HEK293 (cell line): ENCODE measurements around the gene R3HDML.

ENCODE experiments used
- CTCF ChIA-PET: fragments of 350-600 bp; formaldehyde crosslinking; extraction: SDS; loops from one replicate; lab custom pipeline; 2021; ENCODE audit warnings: antibody characterized with exemption; lab: Yijun Ruan, JAX
- POLR2A ChIA-PET: fragments of 300-600 bp; formaldehyde crosslinking; extraction: SDS; loops from one replicate; lab custom pipeline; 2020; ENCODE audit warnings: antibody characterized with exemption, inconsistent platforms; lab: Yijun Ruan, JAX
- H3K27ac ChIP-seq: fragments of 200-500 bp; sonication (Bioruptor generic); 2 replicates; pipeline ENCODE4 v1.5.1; 2014; ENCODE audit warnings: low read depth, low read length, control low read depth, inconsistent platforms; ENCODE audit errors: extremely low read depth
- H3K36me3 ChIP-seq, 2 experiments: fragments of 200-500 bp in 1 of 2; sonication (Bioruptor generic) in 1 of 2; 1 replicate in 1 of 2; 2 replicates in 1 of 2; pipeline ENCODE4 v1.5.1; 2014 to 2017; ENCODE audit warnings: inconsistent platforms in 2 of 2, low read length in 2 of 2; ENCODE audit not compliant: control insufficient read depth in 2 of 2, insufficient read depth in 1 of 2
- H3K4me1 ChIP-seq: fragments of 200-500 bp; sonication (Bioruptor generic); 2 replicates; pipeline ENCODE4 v1.5.1; 2014; ENCODE audit warnings: mild to moderate bottlenecking, low read length, inconsistent platforms; ENCODE audit not compliant: control insufficient read depth, insufficient read depth
- H3K4me3 ChIP-seq: 2 replicates; pipeline ENCODE4 v1.5.1; 2011; ENCODE audit warnings: low read depth, mild to moderate bottlenecking, control low read depth, low read length, moderate library complexity
- H3K9me3 ChIP-seq: fragments of 200-500 bp; sonication (Bioruptor generic); 2 replicates; pipeline ENCODE4 v1.5.1; 2014; ENCODE audit warnings: low read depth, low read length, inconsistent platforms; ENCODE audit not compliant: control insufficient read depth, insufficient read depth
- FEZF1 ChIP-seq: fragments of 450-650 bp; formaldehyde crosslinking; IDR thresholded peaks from 2 replicates; pipeline ENCODE4 v1.5.1; 2016; ENCODE audit warnings: missing biosample characterization, missing genetic modification characterization
- GFI1B ChIP-seq: fragments of 450-650 bp; formaldehyde crosslinking; IDR thresholded peaks from 2 replicates; pipeline ENCODE4 v1.5.1; 2016; ENCODE audit warnings: missing biosample characterization, missing genetic modification characterization
- GLI2 ChIP-seq: fragments of 450-650 bp; formaldehyde crosslinking; IDR thresholded peaks from 2 replicates; pipeline ENCODE4; 2017; ENCODE audit warnings: missing biosample characterization, missing genetic modification characterization, low read depth, borderline replicate concordance
- KLF10 ChIP-seq: fragments of 450-650 bp; IDR thresholded peaks from 2 replicates; pipeline ENCODE4 v1.5.1; 2018; ENCODE audit warnings: missing biosample characterization, mild to moderate bottlenecking, missing genetic modification characterization
- KLF16 ChIP-seq: fragments of 450-650 bp; formaldehyde crosslinking; IDR thresholded peaks from 2 replicates; pipeline ENCODE4 v1.5.1; 2017; ENCODE audit warnings: missing biosample characterization, missing genetic modification characterization
- MEIS1 ChIP-seq: sonication (generic); formaldehyde crosslinking; IDR thresholded peaks from 2 replicates; pipeline ENCODE4 v1.8.1; 2022; ENCODE audit warnings: missing genetic modification reagents, mild to moderate bottlenecking, borderline replicate concordance
- WT1 ChIP-seq: fragments of 450-650 bp; formaldehyde crosslinking; IDR thresholded peaks from 2 replicates; pipeline ENCODE4 v1.5.1; 2016; ENCODE audit warnings: missing biosample characterization, missing genetic modification characterization
- ZBTB21 ChIP-seq: fragments of 450-650 bp; formaldehyde crosslinking; IDR thresholded peaks from 2 replicates; pipeline ENCODE4 v1.5.1; 2017; ENCODE audit warnings: missing biosample characterization, missing genetic modification characterization
- ZNF16 ChIP-seq: fragments of 450-650 bp; formaldehyde crosslinking; IDR thresholded peaks from 2 replicates; pipeline ENCODE4 v1.5.1; 2016; ENCODE audit warnings: low read depth, missing biosample characterization, missing genetic modification characterization
- ZNF202 ChIP-seq: fragments of 450-650 bp; formaldehyde crosslinking; IDR thresholded peaks from 2 replicates; pipeline ENCODE4 v1.5.1; 2016; ENCODE audit warnings: missing biosample characterization, missing genetic modification characterization, borderline replicate concordance
- ZNF23 ChIP-seq: fragments of 450-650 bp; formaldehyde crosslinking; IDR thresholded peaks from 2 replicates; pipeline ENCODE4 v1.5.1; 2016; ENCODE audit warnings: missing biosample characterization, missing genetic modification characterization, borderline replicate concordance
- ZNF292 ChIP-seq: fragments of 450-650 bp; formaldehyde crosslinking; IDR thresholded peaks from 2 replicates; pipeline ENCODE4 v1.5.1; 2016; ENCODE audit warnings: low read depth, missing biosample characterization, missing genetic modification characterization, borderline replicate concordance
- ZNF433 ChIP-seq: fragments of 450-650 bp; formaldehyde crosslinking; IDR thresholded peaks from 2 replicates; pipeline ENCODE4 v1.5.1; 2016; ENCODE audit warnings: missing biosample characterization, missing genetic modification characterization, low read depth
- ZNF549 ChIP-seq: fragments of 450-650 bp; IDR thresholded peaks from 2 replicates; pipeline ENCODE4 v1.5.1; 2018; ENCODE audit warnings: missing biosample characterization, missing genetic modification characterization, mild to moderate bottlenecking, inconsistent platforms, moderate library complexity
- ZNF555 ChIP-seq: fragments of 450-650 bp; formaldehyde crosslinking; conservative IDR thresholded peaks from 2 replicates; pipeline ENCODE4 v1.5.1; 2017; ENCODE audit warnings: missing biosample characterization, mild to moderate bottlenecking, missing genetic modification characterization, inconsistent platforms
- ZNF596 ChIP-seq: fragments of 450-650 bp; IDR thresholded peaks from 2 replicates; pipeline ENCODE4 v1.5.0; 2018; ENCODE audit warnings: missing biosample characterization, mild to moderate bottlenecking, missing genetic modification characterization, moderate library complexity
- ZNF626 ChIP-seq: fragments of 450-650 bp; sonication (Bioruptor Pico); formaldehyde crosslinking; IDR thresholded peaks from 2 replicates; pipeline ENCODE4 v1.5.1; 2018; ENCODE audit warnings: missing biosample characterization, missing genetic modification characterization, inconsistent platforms
- ZNF629 ChIP-seq: fragments of 450-650 bp; formaldehyde crosslinking; IDR thresholded peaks from 2 replicates; pipeline ENCODE4 v1.5.1; 2017; ENCODE audit warnings: missing biosample characterization, missing genetic modification characterization
- ZSCAN23 ChIP-seq: fragments of 450-650 bp; formaldehyde crosslinking; IDR thresholded peaks from 2 replicates; pipeline ENCODE4 v1.5.1; 2016; ENCODE audit warnings: missing biosample characterization, missing genetic modification characterization
- TF ChIP-seq, protein P1 (sequence below): fragments of 450-650 bp; formaldehyde crosslinking; IDR thresholded peaks from 2 replicates; pipeline ENCODE4 v1.5.1; 2016; ENCODE audit warnings: missing biosample characterization, missing genetic modification characterization

The R3HDML gene

DNA sequence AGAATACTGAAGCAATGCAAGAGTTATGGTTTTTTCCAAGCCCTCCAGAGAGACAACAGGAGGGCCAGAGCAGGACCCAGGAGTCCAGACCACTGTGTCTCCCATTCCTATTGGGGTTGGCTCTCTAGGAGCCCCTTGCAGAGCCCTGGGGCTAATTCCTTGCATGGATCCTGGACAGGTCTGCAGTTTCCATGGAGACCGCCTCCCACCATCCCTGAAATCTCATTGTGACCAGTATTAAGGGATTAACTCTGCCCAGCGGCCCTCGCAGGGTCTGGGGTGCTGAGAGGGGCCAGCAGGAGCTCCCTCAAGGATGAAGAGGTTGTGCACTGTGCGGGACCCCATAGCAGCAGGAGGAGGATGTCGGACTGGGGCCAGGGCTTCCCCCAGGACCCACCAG, 53.4 kb downstream of the R3HDML start:
- H3K4me3 ChIP-seq, result no peak overlapping the region
- CTCF ChIA-PET, result interaction anchor here (0.7 to 5.0 kb wide), 4 partner anchors 17 to 219 kb away, joined by 3 to 41 read pairs (median 20); no protein-coding TSS in a partner anchor
- POLR2A ChIA-PET, result no interaction called here
- no peaks in the 10 kb centered on the region for H3K36me3 ChIP-seq
- no peaks in the 10 kb centered on the region for H3K9me3 ChIP-seq
- H3K4me1 ChIP-seq, result no peaks in the 10 kb centered on the region
- no peak overlapping the region for H3K27ac ChIP-seq
- TF ChIP-seq, protein P1, sequence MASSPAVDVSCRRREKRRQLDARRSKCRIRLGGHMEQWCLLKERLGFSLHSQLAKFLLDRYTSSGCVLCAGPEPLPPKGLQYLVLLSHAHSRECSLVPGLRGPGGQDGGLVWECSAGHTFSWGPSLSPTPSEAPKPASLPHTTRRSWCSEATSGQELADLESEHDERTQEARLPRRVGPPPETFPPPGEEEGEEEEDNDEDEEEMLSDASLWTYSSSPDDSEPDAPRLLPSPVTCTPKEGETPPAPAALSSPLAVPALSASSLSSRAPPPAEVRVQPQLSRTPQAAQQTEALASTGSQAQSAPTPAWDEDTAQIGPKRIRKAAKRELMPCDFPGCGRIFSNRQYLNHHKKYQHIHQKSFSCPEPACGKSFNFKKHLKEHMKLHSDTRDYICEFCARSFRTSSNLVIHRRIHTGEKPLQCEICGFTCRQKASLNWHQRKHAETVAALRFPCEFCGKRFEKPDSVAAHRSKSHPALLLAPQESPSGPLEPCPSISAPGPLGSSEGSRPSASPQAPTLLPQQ (tag by site-specific recombination), result no peak
- TF ChIP-seq ZNF626 (tag by site-specific recombination) (no peak), ZNF596 (tag by site-specific recombination) (no peak), ZNF555 (tag by site-specific recombination) (no peak), ZNF16 (tag by site-specific recombination) (no peak), ZBTB21 (tag by site-specific recombination) (no peak), ZSCAN23 (tag by site-specific recombination) (no peak), MEIS1 (CRISPR knock-in tag) (no peak), ZNF292 (tag by site-specific recombination) (no peak), FEZF1 (tag by site-specific recombination) (no peak), WT1 (no peak), GFI1B (tag by site-specific recombination) (no peak), KLF10 (tag by site-specific recombination) (no peak), ZNF629 (no peak)
- TF ChIP-seq, all 188 proteins: peak for 0

DNA sequence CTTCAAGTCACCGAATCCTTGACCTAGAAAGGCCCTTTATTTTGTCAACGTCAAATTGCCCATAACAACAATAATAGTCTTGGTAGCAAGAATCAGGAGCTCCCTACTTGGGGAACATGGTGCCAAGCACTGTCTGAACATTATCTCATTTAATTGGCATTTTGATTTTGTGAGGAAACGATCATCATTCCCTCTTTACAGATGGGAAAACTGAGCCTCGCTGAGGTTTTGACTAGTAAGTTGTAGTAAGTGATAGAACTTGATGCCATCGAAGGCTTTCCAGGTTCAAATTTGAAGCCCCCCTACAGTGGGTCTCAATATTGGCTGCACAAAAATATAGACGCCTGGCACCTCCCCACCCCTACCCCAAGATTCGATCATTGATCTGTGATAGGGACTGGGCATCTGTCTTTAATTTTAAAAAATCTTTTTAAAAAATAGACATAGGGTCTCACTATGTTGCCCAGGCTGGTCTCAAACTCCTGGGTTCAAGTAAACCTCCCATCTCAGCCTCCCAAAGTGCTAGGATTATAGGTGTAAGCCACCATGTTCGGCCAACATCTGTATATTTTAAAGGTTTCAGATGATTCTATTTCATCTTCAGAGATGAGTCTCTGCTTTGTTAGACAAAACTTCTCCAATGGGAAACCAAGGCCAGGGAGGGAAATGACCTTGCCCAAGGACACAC, 55.4 kb downstream of the R3HDML start:
- H3K27ac ChIP-seq, result no peak overlapping the region
- CTCF ChIA-PET, result interaction anchor here (0.6 to 5.0 kb wide), 2 partner anchors 176 to 217 kb away, joined by 9 to 38 read pairs; no protein-coding TSS in a partner anchor
- no peaks in the 10 kb centered on the region for H3K9me3 ChIP-seq
- POLR2A ChIA-PET, result no interaction called here
- no peak overlapping the region for H3K4me3 ChIP-seq
- no peaks in the 10 kb centered on the region for H3K4me1 ChIP-seq
- H3K36me3 ChIP-seq, result no peaks in the 10 kb centered on the region
- no peak for TF ChIP-seq ZNF549 (tag by site-specific recombination)
- no peak for TF ChIP-seq ZNF202 (tag by site-specific recombination)

DNA sequence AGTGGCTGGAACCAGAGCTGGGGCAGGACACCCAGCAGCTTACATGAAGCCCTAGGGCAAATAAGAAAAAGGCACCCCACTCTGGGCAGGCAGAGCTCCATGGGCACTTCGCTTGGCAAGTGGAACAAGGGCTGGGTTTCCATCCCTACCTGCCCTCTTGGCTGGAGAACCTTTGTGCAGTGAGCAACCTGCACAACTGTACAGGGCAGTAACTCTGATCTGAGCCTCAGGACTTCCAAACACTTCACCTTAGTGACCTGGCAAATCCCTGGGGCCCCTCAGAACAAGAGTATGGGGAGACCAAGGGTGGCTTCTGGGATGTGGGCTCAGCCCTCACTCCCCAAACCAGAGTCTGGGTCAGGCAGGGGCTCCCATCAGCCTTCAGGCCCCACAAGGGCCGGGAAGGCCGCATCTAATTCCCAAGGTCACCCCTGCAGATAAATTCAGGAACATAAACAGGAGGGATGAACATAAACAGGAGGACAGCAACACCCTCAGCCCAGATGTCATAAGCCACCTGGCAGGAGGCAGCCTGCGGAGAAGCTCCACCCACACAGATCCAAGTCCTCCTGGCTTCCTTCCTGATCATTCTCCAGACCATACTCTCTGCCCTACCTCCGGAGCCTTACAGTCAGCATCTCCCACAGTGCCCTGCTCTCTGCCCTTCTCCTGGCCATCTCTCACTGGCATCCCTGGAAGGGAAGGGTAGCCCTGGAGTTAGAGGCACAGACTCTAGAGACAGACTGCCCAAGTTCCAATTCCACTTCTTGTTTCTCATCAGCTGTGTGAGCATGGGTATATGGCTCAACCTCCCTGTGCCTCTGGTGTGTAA, 56.1 kb downstream of the R3HDML start:
- no peak overlapping the region for H3K4me3 ChIP-seq
- CTCF ChIA-PET, result interaction anchor here (0.6 to 1.0 kb wide), 3 partner anchors 10 to 216 kb away, joined by 3 to 9 read pairs (median 3); no protein-coding TSS in a partner anchor
- H3K27ac ChIP-seq, result no peak overlapping the region
- H3K36me3 ChIP-seq, result no peaks in the 10 kb centered on the region
- POLR2A ChIA-PET, result no interaction called here
- no peak for TF ChIP-seq KLF16 (tag by site-specific recombination)
- no peak for TF ChIP-seq ZNF23 (tag by site-specific recombination)
- no peak for TF ChIP-seq ZNF433 (tag by site-specific recombination)
- no peak for TF ChIP-seq GLI2 (tag by site-specific recombination)
- no peaks in the 10 kb centered on the region for H3K9me3 ChIP-seq
- no peaks in the 10 kb centered on the region for H3K4me1 ChIP-seq
